H1 (cell line): ENCODE measurements around the gene RHOG. TPM values are rescaled to one million over a fixed set of nuclear protein-coding genes. Genes with fewer than 3 reads are reported as not detected.

Source experiments
- CTCF ChIA-PET: fragments of 300-600 bp; sonication (Branson Sonifier 250); formaldehyde crosslinking; loops from one replicate; lab custom pipeline; 2021; ENCODE audit not compliant: partially characterized antibody; lab: Charles Lee
- POLR2A ChIA-PET: fragments of 300-600 bp; sonication (Branson Sonifier 250); formaldehyde crosslinking; loops from one replicate; lab custom pipeline; 2021; ENCODE audit warnings: inconsistent platforms; ENCODE audit not compliant: partially characterized antibody; lab: Charles Lee
- DNase-seq, 2 experiments: peaks; one replicate each; pipeline versions ENCODE4 v3.0.0 to v3.0.0-alpha.2; 2010 to 2022; ENCODE audit warnings: low spot score in 2 of 2, low read depth in 1 of 2, mixed read lengths in 1 of 2
- FAIRE-seq: peaks from 2 replicates; lab custom pipeline; 2011; peaks lifted over from hg19 to GRCh38; lab: Jason Lieb, UNC
- H2AFZ ChIP-seq: 2 replicates; pipeline ENCODE4 v1.8.1; 2012; ENCODE audit warnings: low read length, inconsistent platforms
- H2AK5ac ChIP-seq: 2 replicates; pipeline ENCODE4 v1.6.1; 2013; ENCODE audit warnings: low read depth, low read length
- H2BK120ac ChIP-seq: replicated peaks from 2 replicates; pipeline ENCODE3; 2013; ENCODE audit warnings: low read depth, low read length, inconsistent platforms
- H2BK12ac ChIP-seq: 2 replicates; pipeline ENCODE4 v1.6.1; 2013; ENCODE audit warnings: low read depth, low read length
- H2BK15ac ChIP-seq: 2 replicates; pipeline ENCODE4 v1.6.1; 2013; ENCODE audit warnings: low read length
- H2BK20ac ChIP-seq: 2 replicates; pipeline ENCODE4 v1.6.1; 2013; ENCODE audit warnings: low read length
- H2BK5ac ChIP-seq: 2 replicates; pipeline ENCODE4 v1.6.1; 2013; ENCODE audit warnings: low read depth, low read length
- H3K14ac ChIP-seq: 2 replicates; pipeline ENCODE4 v1.6.1; 2013; ENCODE audit warnings: inconsistent platforms; ENCODE audit not compliant: insufficient read length
- H3K18ac ChIP-seq: 2 replicates; pipeline ENCODE4 v1.6.1; 2013; ENCODE audit warnings: low read length; ENCODE audit errors: extremely low read depth
- H3K23ac ChIP-seq: 2 replicates; pipeline ENCODE4 v1.6.1; 2013; ENCODE audit warnings: inconsistent platforms; ENCODE audit not compliant: insufficient read length
- H3K23me2 ChIP-seq: 2 replicates; pipeline ENCODE4 v1.6.1; 2013; ENCODE audit warnings: low read depth, low read length
- H3K27ac ChIP-seq: 2 replicates; pipeline ENCODE4 v1.6.1; 2011; ENCODE audit warnings: low read depth, low read length, inconsistent platforms
- H3K27me3 ChIP-seq, 4 experiments: replicated peaks in 1 of 4; 1 replicate in 1 of 4; 2 replicates in 3 of 4; pipeline versions ENCODE4 v1.6.1 to v1.8.1; 2011 to 2013; ENCODE audit warnings: low read length in 3 of 4, mild to moderate bottlenecking in 3 of 4, inconsistent platforms in 2 of 4, mixed read lengths in 2 of 4, moderate library complexity in 1 of 4; ENCODE audit not compliant: control insufficient read depth in 3 of 4, insufficient read depth in 3 of 4; ENCODE audit errors: extremely low read depth in 1 of 4
- H3K36me3 ChIP-seq, 4 experiments: 2 replicates each; pipeline versions ENCODE4 v1.6.1 to v1.8.1; 2011 to 2013; ENCODE audit warnings: mild to moderate bottlenecking in 4 of 4, low read length in 3 of 4, moderate library complexity in 2 of 4, control low read depth in 1 of 4, inconsistent platforms in 1 of 4; ENCODE audit not compliant: insufficient read depth in 4 of 4, control insufficient read depth in 2 of 4
- H3K4ac ChIP-seq: replicated peaks from 2 replicates; pipeline ENCODE3; 2013; ENCODE audit warnings: low read length, low read depth, mixed read lengths, inconsistent platforms; ENCODE audit not compliant: insufficient read length
- H3K4me1 ChIP-seq, 4 experiments: replicated peaks in 1 of 4; 1 replicate in 1 of 4; 2 replicates in 3 of 4; pipeline versions ENCODE4 v1.6.1 to v1.8.1; 2011 to 2013; ENCODE audit warnings: low read length in 3 of 4, inconsistent platforms in 2 of 4, mixed read lengths in 1 of 4; ENCODE audit not compliant: insufficient read depth in 4 of 4, control insufficient read depth in 3 of 4
- H3K4me2 ChIP-seq, 2 experiments: 2 replicates each; pipeline versions ENCODE4 v1.6.1 to v1.8.1; 2011 to 2013; ENCODE audit warnings: low read depth in 2 of 2, low read length in 2 of 2, control low read depth in 1 of 2, inconsistent platforms in 1 of 2, mild to moderate bottlenecking in 1 of 2; ENCODE audit not compliant: insufficient read depth in 1 of 2
- H3K4me3 ChIP-seq, 4 experiments: fragments of 200-600, 300-600 bp in 1 of 4; sonication (generic), shearing (Covaris generic), sonication (Bioruptor Twin) in 1 of 4; 2 replicates each; pipeline versions ENCODE4 v1.5.1 to v1.8.1; 2011 to 2016; ENCODE audit warnings: low read length in 4 of 4, low read depth in 3 of 4, control low read depth in 2 of 4, inconsistent platforms in 2 of 4, mild to moderate bottlenecking in 2 of 4, mixed read lengths in 1 of 4, moderate library complexity in 1 of 4; ENCODE audit not compliant: insufficient read depth in 2 of 4; ENCODE audit errors: extremely low read depth in 1 of 4
- H3K56ac ChIP-seq: replicated peaks from 2 replicates; pipeline ENCODE3; 2013; ENCODE audit warnings: low read depth, mild to moderate bottlenecking, mixed read lengths, low read length, inconsistent platforms; ENCODE audit not compliant: insufficient read length
- H3K79me1 ChIP-seq: 2 replicates; pipeline ENCODE4 v1.6.1; 2013; ENCODE audit warnings: low read depth, low read length, control low read depth
- H3K79me2 ChIP-seq, 2 experiments: 2 replicates each; pipeline versions ENCODE4 v1.6.1 to v1.8.1; 2012 to 2013; ENCODE audit warnings: low read length in 2 of 2, mild to moderate bottlenecking in 2 of 2, inconsistent platforms in 1 of 2; ENCODE audit not compliant: insufficient read depth in 2 of 2, control insufficient read depth in 1 of 2
- H3K9ac ChIP-seq, 4 experiments: replicated peaks in 1 of 4; 1 replicate in 1 of 4; 2 replicates in 3 of 4; pipeline versions ENCODE4 v1.6.1 to v1.8.1; 2011 to 2013; ENCODE audit warnings: low read depth in 3 of 4, low read length in 3 of 4, control low read depth in 2 of 4, mild to moderate bottlenecking in 2 of 4, moderate library complexity in 2 of 4, inconsistent platforms in 1 of 4; ENCODE audit errors: extremely low read depth in 1 of 4
- H3K9me3 ChIP-seq, 2 experiments: 2 replicates each; pipeline versions ENCODE4 v1.6.1 to v1.8.1; 2012 to 2013; ENCODE audit warnings: mild to moderate bottlenecking in 2 of 2, moderate library complexity in 2 of 2, control low read depth in 1 of 2, inconsistent platforms in 1 of 2, low read depth in 1 of 2, low read length in 1 of 2, mixed read lengths in 1 of 2; ENCODE audit not compliant: insufficient read depth in 2 of 2
- H4K20me1 ChIP-seq, 2 experiments: replicated peaks in 1 of 2; 2 replicates each; pipeline versions ENCODE3 to v1.8.1; 2011 to 2013; ENCODE audit warnings: inconsistent platforms in 2 of 2, low read length in 2 of 2, mild to moderate bottlenecking in 1 of 2; ENCODE audit not compliant: insufficient read depth in 2 of 2, control insufficient read depth in 1 of 2
- H4K5ac ChIP-seq: 2 replicates; pipeline ENCODE4 v1.6.1; 2013; ENCODE audit warnings: low read length, low read depth, mixed read lengths, inconsistent platforms; ENCODE audit not compliant: insufficient read length
- H4K8ac ChIP-seq: 2 replicates; pipeline ENCODE4 v1.8.0; 2013; ENCODE audit warnings: mild to moderate bottlenecking, moderate library complexity, low read length, inconsistent platforms; ENCODE audit not compliant: insufficient read depth; ENCODE audit errors: extremely low read depth
- H4K91ac ChIP-seq: replicated peaks from 2 replicates; pipeline ENCODE3; 2013; ENCODE audit warnings: low read length, mixed read lengths, inconsistent platforms; ENCODE audit not compliant: insufficient read length
- BACH1 ChIP-seq: IDR thresholded peaks from 2 replicates; pipeline ENCODE4 v1.6.1; 2012; ENCODE audit warnings: low read length, improper control_type of control experiment
- CHD1 ChIP-seq: IDR thresholded peaks from 2 replicates; pipeline ENCODE4 v1.6.1; 2012; ENCODE audit warnings: low read depth, low read length, improper control_type of control experiment
- EGR1 ChIP-seq: IDR thresholded peaks from 2 replicates; pipeline ENCODE4 v1.6.1; 2011; ENCODE audit warnings: low read depth, low read length, borderline replicate concordance
- EZH2 ChIP-seq: fragments of 200-600 bp; sonication (generic); IDR thresholded peaks from 2 replicates; pipeline ENCODE4 v1.7.1; 2012; ENCODE audit warnings: low read depth, mild to moderate bottlenecking, moderate library complexity, low read length, inconsistent platforms; ENCODE audit not compliant: severe bottlenecking
- HDAC2 ChIP-seq, 2 experiments: fragments of 300-600 bp in 1 of 2; sonication (generic) in 1 of 2; IDR thresholded peaks; 2 replicates each; pipeline ENCODE4 v1.6.1; 2011 to 2012; ENCODE audit warnings: low read depth in 2 of 2, low read length in 2 of 2, mild to moderate bottlenecking in 2 of 2, moderate library complexity in 2 of 2, borderline replicate concordance in 1 of 2, inconsistent platforms in 1 of 2
- POLR2AphosphoS5 ChIP-seq: IDR thresholded peaks from 2 replicates; pipeline ENCODE4 v1.6.1; 2011; ENCODE audit warnings: low read depth, low read length
- RNF2 ChIP-seq: fragments of 200-900, 300-1000 bp; sonication (generic); IDR thresholded peaks from 2 replicates; pipeline ENCODE4 v1.7.1; 2016; ENCODE audit warnings: borderline replicate concordance, low read depth, mild to moderate bottlenecking, antibody characterized with exemption, low read length; ENCODE audit not compliant: poor library complexity, severe bottlenecking; ENCODE audit errors: missing control alignments
- SIN3A ChIP-seq, 2 experiments: IDR thresholded peaks in 1 of 2; conservative IDR thresholded peaks in 1 of 2; 2 replicates each; pipeline ENCODE4 v1.6.1; 2011 to 2012; ENCODE audit warnings: low read length in 2 of 2, improper control_type of control experiment in 1 of 2, low read depth in 1 of 2, mild to moderate bottlenecking in 1 of 2
- SP4 ChIP-seq: IDR thresholded peaks from 2 replicates; pipeline ENCODE4 v1.6.1; 2012; ENCODE audit warnings: low read length, inconsistent platforms
- SUZ12 ChIP-seq: fragments of 200-600 bp; sonication (generic); IDR thresholded peaks from 2 replicates; pipeline ENCODE4 v1.6.1; 2012; ENCODE audit warnings: mild to moderate bottlenecking, inconsistent platforms, low read length, moderate library complexity, mixed read lengths
- TAF1 ChIP-seq: IDR thresholded peaks from 2 replicates; pipeline ENCODE4 v1.6.1; 2011; ENCODE audit warnings: mild to moderate bottlenecking, low read depth, low read length
- WGBS, 2 experiments: shearing (Covaris generic) in 1 of 2; methylation state at CpG; one replicate each; pipeline versions ENCODE4 v1.1.6 to v1.1.7; 2013 to 2015; ENCODE audit warnings: low lambda C conversion rate in 2 of 2, mixed read lengths in 2 of 2, inconsistent platforms in 1 of 2, low coverage in 1 of 2, missing lambda C conversion rate in 1 of 2; ENCODE audit not compliant: insufficient replicate concordance in 2 of 2, insufficient coverage in 1 of 2, insufficient read length in 1 of 2; ENCODE audit errors: extremely low coverage in 1 of 2, missing lambda C conversion rate in 1 of 2; 5-methylcytosine and 5-hydroxymethylcytosine counted together
- polyA plus RNA-seq, 7 experiments: library from polyadenylated mRNA; depleted of rRNA in 3 of 7; stranded (reverse) in 5 of 7; unstranded in 2 of 7; fragments of >200 nt in 5 of 7; fragments of 200-250 nt in 2 of 7; gene quantifications; 1 replicate in 5 of 7; 2 replicates in 1 of 7; 4 replicates in 1 of 7; pipeline versions ENCODE4 v1.2.1 to v1.2.3, GENCODE V29; 2011 to 2013; ENCODE audit warnings: missing spikeins in 2 of 7, mixed read lengths in 2 of 7
- total RNA-seq: library from RNA; stranded (reverse); fragmentation: NEBNext Ultra II Directional; extraction: Animal tissue kit (Norgen Biotek cat#: 25700); gene quantifications from 2 replicates; pipeline ENCODE4 v1.2.1, GENCODE V29; 2021
- TF ChIP-seq, protein P1 (sequence below): IDR thresholded peaks from 2 replicates; pipeline ENCODE4 v1.6.1; 2012; ENCODE audit warnings: inconsistent platforms
- TF ChIP-seq, protein P2 (sequence below): IDR thresholded peaks from 2 replicates; pipeline ENCODE4 v1.6.1; 2011; ENCODE audit warnings: low read depth, mild to moderate bottlenecking, low read length; ENCODE audit not compliant: insufficient read depth

The RHOG gene
- total and polyA plus RNA-seq, 2 of the 8 experiments (the other 6 are each of a cell fraction or from before 2014, with no cell fraction given), result 28.3 to 69.6 TPM

DNA sequence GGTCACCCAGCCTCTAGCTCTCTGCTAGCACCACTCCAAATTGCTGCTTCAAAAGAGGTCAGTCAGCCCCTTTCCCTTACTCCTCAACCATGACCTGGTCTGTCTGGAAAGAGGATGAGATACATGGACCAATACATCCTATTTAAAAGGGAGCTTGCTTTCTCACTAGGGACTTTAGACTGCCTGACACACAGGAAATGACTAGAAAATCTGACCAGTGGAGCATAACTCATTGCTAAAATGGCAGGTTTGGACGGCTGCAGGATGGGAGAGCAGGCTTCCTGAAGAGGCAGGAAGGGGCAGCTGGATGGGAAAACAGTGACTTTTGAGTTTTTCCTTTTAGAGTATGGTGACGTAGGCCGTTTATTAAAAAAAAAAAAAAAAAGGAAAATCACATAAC is 40.0 kb upstream of the RHOG start:
- Histone ChIP-seq H3K9ac (no peak overlapping the region), H2BK20ac (no peak overlapping the region), H3K36me3 (no peaks in the 10 kb centered on the region), H3K27me3 (no peaks in the 10 kb centered on the region; a peak in 3 of 7 replicates), H2AFZ (no peak overlapping the region), H3K27ac (no peak overlapping the region), H2BK5ac (no peak overlapping the region), H2AK5ac (no peak overlapping the region), H3K79me2 (no peaks in the 10 kb centered on the region), H3K4ac (no peak overlapping the region), H3K56ac (no peak overlapping the region), H4K20me1 (no peaks in the 10 kb centered on the region), H3K18ac (no peak overlapping the region), H3K23me2 (no peaks in the 10 kb centered on the region), H2BK15ac (no peak overlapping the region), H3K9me3 (no peaks in the 10 kb centered on the region), H2BK12ac (no peak overlapping the region), H4K5ac (no peak overlapping the region), H3K79me1 (no peaks in the 10 kb centered on the region), H3K4me3 (no peak overlapping the region), H3K4me2 (no peak overlapping the region), H4K91ac (no peak overlapping the region), H3K14ac (no peak overlapping the region), H4K8ac (no peak overlapping the region), H3K23ac (no peak overlapping the region), H2BK120ac (no peak overlapping the region), H3K4me1 (peaks cover 0 to 4% (median 2%) of the 10 kb centered on the region in 4 experiments; a peak in 3 of 7 replicates)
- 91% methylated on average over 3 of the region's 3 CpGs; no CpG with 5 or more reads in 1 of the 2 experiments for WGBS, 2 experiments
- DNase-seq (no peak), FAIRE-seq (no peak)
- CTCF ChIA-PET, result interaction anchor here (0.5 to 1.2 kb wide), 5 partner anchors 10 to 34 kb away, joined by 3 to 4 read pairs (median 3); no protein-coding TSS in a partner anchor
- POLR2A ChIA-PET, result interaction anchor here (1.0 kb wide), 1 partner anchor 16 kb away, joined by 3 read pairs; no protein-coding TSS in a partner anchor
- TF ChIP-seq, protein P1, sequence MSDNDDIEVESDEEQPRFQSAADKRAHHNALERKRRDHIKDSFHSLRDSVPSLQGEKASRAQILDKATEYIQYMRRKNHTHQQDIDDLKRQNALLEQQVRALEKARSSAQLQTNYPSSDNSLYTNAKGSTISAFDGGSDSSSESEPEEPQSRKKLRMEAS, result no peak
- TF ChIP-seq EGR1, result no peak
- TF ChIP-seq SUZ12, result no peak
- no peak for TF ChIP-seq EZH2
- no peak for TF ChIP-seq HDAC2 (IDR thresholded peaks at IDR 0.05; ENCODE audit: borderline replicate concordance in 1 of 2, low read depth in 2 of 2, low read length in 2 of 2)
- TF ChIP-seq RNF2, result no peak
- no peak for TF ChIP-seq TAF1
- TF ChIP-seq, protein P2, sequence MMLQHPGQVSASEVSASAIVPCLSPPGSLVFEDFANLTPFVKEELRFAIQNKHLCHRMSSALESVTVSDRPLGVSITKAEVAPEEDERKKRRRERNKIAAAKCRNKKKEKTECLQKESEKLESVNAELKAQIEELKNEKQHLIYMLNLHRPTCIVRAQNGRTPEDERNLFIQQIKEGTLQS, result no peak
- no peak for TF ChIP-seq SP4
- TF ChIP-seq CHD1, result no peak
- TF ChIP-seq SIN3A (conservative IDR thresholded peaks at IDR 0.05 in 1 of 2, IDR thresholded peaks at IDR 0.05 in 1 of 2; ENCODE audit: low read depth in 1 of 2, low read length in 2 of 2), result no peak
- TF ChIP-seq POLR2AphosphoS5, result no peak
- no peak for TF ChIP-seq BACH1
